NCI-H446 treated with DMSO at 0.1 percent for 48 hours (cell line): ENCODE measurements around the gene PACC1.
"Not testable (repeated sequence)": the region's sequence is repeated elsewhere in the genome, so short reads cannot be mapped to it uniquely, and the experiment has no call there.

Experiments
- DNase-seq: peaks from one replicate; lab custom pipeline; 2025; lab: John Stamatoyannopoulos, UW

Gene PACC1

DNA sequence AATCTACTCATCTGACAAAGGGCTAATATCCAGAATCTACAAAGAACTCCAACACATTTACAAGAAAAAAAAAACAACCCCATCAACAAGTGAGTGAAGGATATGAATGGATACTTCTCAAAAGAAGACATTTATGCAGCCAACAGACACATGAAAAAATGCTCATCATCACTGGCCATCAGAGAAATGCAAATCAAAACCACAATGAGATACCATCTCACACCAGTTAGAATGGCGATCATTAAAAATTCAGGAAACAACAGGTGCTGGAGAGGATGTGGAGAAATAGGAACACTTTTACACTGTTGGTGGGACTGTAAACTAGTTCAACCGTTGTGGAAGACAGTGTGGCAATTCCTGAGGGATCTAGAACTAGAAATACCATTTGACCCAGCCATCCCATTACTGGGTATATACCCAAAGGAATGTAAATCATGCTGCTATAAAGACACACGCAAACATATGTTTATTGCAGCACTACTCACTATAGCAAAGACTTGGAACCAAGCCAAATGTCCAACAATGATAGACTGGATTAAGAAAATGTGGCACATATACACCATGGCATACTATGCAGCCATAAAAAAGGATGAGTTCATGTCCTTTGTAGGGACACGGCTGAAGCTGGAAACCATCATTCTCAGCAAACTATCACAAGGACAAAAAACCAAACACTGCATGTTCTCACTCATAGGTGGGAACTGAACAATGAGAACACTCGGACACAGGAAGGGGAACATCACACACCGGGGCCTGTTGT lies 18.8 kb downstream of the PACC1 start:
- DNase-seq, result not testable (repeated sequence)

DNA sequence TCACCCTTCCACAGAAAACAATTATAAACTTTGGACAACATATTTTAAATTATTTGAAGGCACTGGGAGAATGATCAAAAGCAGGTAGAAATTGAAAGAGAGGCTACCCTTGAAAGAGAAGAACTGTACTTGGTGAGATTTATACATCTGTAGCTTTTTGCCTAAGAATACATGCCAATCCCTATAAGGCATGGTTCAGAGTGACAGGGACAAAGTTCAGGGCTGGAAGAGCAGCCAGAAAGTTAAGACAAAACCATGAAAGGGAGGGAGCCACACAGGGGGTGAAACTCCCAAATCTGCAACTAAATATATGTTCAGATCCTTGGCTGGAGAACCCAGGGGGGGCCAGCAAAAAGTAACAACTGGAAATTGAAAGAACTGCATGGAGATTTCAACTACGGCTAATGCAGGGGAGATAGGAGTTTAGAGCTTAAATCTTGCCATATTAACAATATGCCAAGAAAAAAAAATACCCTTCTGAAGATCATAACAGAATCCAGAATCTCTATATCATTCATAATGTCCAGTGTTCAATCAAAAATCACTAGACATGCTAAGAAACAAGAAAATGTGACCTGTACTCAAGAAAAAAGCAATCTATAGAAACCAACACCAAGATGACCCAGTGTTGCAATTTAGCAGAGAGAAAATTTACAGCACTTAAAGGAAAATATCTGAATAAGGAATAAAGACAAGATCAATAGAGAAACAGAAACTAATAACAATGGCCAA lies 25.5 kb downstream of the PACC1 start:
- no peak for DNase-seq

DNA sequence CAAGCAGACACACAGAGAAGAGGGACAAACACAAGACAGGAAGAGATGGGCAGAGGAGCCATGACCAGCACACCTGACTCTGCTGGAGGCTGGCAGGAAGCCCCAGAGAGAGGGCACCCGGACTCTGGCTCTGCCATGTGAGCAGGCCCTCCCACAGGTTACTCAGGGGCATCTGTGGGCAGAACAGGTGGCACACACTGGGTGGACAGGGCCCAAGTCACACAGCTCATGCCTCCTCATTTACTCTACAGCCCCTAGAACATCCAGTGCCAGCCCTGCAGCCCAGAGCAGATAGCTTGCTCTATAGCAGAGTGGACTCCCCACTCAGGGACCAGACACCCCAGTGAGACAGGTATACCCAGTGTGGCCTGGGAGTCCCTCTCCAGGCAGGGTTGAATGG lies 28.7 kb downstream of the PACC1 start:
- DNase-seq, result no peak

DNA sequence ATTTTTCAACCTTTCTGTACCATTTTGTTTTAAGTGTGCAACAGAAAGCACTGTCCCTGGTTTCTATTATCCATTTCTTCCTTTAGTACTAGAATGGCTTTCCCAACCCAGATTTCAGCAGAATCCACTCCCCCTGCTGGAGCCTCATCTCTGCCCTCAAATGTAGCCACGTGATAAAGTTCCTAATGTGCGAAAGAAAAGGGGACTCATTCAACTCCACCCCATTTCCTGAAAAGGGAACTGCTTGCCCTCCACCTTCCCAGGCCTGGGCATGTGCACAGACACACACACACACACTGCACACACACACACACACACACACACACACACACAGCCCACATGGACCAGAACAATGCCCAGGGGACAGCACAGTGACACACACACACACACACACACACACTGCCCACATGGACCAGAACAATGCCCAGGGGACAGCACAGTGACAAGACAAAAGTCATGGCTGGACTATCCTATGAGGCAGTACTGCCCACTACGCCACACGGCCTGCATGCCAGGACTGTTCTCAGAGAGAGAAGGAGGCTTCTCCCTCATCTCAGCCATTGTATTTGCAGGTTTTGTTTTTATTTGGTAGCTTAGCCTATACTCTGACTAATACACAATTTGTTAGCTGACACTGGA lies 33.2 kb downstream of the PACC1 start:
- no peak for DNase-seq

DNA sequence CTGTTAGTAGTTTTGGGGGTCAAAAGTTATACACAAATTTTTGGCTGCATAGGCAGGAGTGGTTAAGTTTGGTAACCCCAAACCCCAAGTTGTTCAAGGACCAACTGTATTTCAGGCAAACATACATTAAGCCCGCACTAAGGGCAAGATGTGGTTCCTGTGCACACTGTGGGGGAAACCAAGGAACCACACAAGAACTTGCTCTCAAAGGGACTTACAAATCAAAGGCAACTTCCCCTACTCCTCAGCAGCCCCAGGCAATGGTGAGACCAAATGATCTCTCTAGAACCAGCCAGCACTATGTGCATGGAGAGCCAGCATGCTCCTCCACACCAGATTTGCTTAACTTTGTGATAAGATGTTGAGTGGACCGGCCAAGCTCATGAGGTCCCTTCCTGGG lies 35.3 kb downstream of the PACC1 start:
- no peak for DNase-seq

DNA sequence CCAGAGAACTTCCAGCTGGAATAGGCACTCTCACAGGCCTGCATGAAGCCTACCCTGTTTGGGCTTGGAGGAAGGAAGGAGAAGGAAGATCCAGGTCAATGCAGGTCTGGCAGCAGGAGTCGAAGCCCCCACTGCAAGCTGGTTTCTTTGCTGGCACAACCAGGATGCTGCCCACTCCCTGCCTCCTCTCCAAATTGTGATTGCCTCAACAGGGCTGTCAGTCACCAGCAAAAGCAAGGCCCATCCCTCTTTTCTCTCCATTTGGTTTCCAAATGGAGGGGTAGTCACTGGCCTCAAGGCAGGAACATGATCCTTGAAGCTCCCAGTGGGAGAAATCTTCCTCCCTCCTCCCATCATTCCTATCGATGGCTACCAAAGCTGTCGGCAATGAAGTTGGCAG lies 37.0 kb downstream of the PACC1 start:
- DNase-seq, result no peak

DNA sequence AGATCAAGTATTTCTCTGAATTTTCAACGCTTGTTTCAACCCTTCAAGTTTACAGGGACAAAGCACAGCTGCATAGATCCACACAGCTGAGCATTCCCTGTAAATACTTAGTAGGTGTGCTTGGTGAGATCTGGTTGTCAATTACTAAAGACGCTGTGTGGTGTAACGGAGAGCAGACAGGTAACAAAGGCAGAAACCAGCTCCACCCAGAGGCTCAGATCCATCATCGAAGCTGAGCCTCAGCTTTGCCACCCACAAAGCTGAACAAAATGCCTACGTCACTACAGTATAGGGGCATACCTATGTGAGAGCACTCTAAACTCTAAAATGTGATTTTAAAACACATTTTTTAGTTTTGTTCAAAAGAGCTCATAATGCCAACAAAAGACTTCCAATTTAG lies 38.7 kb downstream of the PACC1 start:
- no peak for DNase-seq

DNA sequence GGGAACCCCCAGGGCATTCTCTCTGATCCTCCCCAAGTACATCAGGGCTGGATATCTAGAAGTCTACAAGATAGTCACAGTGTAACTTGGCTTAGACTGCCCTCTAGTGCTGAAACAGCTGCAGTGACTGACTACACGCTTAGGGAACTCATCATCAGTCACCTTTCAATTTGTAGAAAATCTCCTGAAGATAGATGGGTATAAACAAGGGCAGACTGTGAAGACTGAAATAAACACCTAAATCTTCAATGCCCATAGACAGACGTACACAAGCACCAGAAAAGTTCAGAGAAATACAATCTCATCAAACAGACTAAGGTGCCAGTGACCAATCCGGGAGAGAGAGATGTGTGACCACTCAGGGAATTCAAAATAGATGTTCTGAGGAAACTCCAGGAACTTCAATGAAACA lies 46.6 kb downstream of the PACC1 start:
- DNase-seq, result peak; percentile 41

DNA sequence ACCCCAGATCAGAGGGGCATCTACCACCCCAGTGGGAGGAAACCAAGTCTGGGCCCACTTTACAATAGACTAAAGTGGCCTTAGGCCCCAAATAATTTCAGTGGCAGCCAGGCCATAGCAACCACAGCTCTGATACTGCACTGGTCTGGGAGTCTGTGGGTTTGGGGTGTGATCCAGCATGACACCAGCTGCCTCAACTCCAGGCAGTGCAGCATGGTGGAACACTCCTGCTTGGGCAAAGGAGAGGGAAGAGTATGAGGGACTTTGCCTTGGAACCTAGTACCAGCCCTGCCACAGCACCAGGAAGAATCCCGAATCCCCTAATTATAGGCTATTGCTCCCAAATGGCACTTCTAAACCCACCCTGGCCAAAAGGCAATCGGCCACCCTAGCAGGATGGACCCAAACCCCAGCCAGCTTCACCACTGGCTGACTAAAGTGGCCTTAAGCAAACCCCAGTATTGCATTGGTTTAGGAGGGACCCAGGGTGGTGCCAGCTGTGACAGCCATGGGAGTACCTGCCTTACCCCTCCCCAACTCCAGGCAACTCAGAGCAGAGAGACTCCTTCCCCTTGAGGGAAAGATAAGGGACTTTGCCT lies 47.1 kb downstream of the PACC1 start:
- DNase-seq, result no peak

DNA sequence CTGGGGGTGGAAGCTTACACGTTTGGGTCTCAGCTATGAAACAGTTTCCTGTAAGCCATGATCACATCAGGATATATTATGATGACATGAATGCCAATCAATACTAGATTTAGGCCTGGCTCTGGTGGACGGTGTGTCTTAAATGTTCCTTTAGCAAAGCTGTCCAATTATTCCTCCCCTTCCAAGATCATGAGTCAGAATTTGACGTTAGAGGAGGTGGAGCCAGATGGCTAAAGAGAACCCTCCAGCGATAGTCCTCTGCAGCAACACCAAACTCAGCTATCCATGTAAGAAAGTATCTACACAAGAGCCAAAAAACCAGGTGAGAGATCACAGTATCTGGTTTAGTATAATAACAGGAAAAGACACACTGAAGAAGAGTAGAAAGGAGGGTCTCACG lies 47.8 kb downstream of the PACC1 start:
- DNase-seq, result no peak

DNA sequence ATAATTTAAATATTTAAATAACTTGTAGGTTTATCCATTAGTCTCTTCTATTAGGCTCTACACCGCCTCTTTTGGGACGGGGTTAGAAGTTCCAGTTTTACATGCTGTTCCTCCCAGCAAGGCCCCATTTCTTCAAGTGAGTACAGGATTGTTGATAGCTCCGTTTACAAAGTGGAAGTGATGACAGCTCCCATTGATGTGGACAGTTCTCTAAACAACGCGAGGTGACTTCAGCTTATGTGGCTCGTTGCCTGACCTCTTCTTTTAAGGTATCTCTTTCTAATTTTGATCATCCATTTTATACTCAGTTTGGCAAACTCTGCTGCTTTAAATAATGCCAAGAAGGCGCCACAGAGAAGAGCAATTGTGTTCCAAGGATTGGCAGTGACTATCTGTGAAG lies 49.7 kb downstream of the PACC1 start:
- DNase-seq, result no peak

DNA sequence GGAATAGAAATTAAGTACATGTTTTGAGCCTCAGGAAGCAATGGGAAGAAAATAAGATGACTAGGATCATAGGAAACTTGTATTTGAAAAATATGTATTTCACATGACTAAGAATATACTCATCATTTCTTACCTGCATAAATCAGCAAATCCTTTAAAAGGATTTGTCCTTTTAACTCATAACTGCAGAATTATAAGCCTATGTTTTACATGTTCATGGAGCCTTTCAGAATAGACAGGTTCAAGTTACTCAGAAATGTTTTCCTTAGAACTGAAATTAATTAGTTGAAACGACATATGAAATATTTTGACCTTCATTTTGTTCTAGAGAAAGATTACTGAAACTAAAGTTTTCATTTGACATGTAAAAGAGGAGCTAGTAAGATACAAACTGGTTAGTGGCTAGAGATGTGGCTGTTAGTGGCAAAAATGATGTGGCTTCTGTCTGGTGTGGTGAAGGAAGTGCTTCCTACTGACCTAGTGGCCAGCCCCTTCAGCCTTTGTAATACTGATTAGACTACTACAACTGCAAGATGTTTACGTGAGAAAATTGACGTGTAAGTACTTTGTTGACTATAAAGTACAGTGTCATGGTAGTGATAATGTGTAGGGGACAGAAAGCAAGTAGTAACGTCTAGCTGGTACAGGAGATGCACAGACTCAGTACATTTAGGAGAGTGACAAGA lies 54.7 kb downstream of the PACC1 start:
- no peak for DNase-seq

DNA sequence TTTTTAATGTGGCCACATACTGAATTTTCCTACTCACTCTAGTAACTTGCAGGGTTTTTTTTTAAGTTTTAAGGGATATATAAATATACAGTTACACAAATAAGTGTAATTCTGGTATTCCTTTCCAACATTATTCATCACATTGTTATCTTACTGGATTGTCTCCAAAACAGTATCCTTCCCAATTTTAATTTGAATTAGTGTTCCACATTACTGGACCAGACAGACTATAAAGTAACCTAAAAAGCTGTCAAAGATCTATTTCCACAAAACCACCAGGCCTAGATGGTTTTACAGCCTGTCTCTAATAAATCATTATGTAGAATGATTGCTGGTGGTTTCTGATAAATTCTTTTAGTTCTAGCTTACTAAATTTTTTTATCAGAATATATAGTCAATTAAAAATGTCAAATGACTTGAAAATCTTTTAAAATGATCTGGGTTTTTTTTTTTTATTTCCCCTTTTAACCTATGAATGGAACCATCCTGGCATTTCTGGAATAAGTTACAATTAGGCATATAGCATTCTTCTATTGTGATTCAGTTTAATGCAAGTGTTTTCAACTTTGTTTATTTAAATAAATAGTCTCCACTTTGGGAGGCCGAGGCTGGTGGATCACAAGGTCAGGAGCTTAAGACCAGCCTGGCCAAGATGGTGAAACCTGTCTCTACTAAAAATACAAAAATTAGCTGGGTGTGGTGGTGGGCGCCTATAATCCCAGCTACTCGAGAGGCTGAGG lies 59.3 kb downstream of the PACC1 start:
- no peak for DNase-seq

DNA sequence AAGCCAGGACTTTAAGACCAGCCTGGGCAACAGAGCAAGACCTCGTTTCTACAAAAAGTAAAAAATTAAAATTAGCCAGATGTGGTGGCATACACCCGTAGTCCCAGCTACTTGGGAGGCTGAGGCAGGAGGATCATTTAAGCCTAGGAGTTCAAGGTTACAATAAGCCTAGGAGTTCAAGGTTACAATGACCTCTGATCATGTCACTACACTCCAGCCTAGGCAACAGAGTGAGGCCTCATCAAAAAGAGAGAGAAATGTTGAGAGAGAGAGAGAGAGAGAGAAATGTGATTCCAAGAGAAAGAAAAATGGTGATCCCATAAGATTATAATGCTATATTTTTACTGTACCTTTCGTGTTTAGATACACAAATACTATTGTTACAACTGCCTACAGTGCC lies 60.2 kb downstream of the PACC1 start:
- DNase-seq, result no peak

DNA sequence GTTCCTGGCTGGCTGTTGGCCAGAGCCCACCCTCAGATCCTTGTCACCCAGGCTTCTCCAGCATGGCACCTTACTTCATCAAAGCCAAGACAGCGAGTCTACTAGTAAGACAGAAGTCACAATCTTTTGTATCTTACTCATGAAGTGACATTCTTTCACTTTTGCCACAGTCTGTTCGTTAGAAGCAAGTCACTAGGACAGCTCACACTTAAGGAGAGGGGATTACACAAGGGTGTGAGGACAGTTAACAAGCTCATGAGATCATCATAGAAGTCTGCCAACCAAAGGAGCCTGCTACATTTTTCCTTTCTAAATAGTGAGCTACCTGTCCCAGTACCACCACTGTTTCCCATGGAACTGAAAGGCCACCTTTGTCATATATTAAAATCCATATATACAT lies 61.5 kb downstream of the PACC1 start:
- no peak for DNase-seq

DNA sequence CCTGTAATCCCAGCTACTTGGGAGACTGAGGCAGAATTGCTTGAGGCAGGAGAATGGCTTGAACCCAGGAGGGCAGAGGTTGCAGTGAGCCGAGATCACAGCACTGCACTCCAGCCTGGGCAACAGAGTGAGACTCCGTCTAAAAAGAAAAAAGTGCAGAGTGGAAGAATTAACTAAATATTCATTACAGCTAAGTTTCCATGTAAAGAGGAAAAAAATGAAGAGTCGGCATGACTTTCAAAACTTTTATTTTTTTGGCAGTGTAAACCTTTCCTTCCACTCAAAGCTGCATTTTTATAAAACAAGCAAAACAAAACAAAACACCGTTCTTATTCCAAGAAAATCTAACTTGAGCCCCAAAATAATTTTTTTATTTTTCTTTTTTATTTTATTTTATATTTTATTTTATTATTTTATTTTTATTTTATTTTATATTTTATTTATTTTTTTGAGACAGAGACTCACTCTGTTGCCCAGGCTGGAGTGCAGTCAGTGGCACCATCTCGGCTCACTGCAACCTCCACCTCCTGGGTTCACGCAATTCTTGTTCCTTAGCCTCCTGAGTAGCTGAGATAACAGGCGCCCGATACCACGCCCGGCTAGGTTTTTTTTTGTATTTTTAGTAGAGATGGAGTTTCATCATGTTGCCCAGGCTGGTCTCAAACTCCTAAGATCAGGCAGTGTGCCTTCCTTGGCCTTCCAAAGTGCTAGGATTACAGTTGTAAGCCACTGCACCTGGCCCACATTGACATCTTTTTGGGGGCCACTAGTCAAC lies 62.9 kb downstream of the PACC1 start:
- no peak for DNase-seq

DNA sequence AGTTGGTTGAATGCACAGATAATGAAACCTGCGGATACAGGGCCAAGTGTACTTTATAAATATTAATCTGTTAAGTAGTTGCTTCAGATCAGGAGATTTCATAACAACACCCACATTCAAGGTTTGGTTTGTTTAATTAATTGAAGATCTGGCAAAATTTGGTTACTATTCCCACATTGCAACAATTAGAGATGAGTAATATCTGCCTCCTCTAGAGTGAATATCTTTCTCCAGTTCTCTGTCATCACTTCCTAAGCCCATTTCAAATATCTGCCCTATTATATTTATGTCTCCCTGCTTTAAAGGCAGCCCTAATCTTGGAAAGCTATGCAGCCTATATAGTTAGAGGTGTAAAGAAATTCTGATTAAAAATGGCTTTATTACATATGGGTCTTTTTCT lies 68.1 kb downstream of the PACC1 start:
- no peak for DNase-seq

DNA sequence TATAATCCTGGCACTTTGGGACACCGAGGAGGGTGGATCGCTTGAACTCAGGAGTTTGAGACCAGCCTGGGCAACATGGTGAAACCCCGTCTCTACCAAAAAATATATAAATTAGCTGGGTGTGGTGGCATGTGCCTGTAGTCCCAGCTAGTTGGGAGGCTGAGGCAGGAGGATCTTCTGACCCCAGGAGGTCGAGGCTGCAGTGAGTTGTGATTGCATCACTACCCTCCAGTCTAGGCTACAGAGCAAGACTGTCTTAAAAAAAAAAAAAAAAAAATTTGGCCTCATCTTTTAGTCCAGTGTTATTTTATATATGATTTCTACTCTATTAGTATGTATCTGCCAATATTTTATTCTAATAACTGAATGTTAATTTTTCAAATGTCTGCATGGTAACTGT lies 69.8 kb downstream of the PACC1 start:
- DNase-seq, result no peak

DNA sequence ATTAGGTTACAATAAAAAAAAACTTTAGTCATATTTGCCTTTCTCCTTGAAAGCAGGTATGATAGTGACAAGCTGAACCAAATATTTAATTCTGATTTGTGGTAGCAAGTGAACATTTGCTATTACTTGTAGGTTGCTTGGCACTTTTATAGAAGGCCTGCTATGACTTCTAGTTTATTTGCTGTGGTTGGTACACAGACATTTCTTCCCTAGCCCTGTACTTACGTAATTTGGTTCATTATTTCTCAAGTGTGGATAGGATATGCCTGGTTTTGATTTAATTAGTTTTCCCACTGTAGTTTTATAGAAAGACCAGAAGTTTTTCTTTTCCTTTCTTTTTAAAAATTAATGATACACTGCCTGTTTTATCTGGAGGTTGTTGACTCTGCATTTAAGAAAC lies 73.6 kb downstream of the PACC1 start:
- no peak for DNase-seq

DNA sequence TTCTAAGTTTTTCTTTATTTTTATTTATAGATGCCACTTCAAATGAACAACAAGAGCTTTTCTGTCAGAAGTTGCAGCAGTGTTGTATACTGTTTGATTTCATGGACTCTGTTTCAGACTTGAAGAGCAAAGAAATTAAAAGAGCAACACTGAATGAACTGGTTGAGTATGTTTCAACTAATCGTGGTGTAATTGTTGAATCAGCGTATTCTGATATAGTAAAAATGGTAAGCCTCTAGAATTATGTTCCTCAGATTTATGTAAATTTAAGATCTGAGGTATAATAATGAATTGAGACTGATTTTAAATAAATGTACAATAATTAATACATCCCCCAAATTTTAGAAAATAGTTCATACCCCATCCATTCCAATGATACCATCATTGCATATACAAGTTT lies 85.6 kb downstream of the PACC1 start:
- no peak for DNase-seq

DNA sequence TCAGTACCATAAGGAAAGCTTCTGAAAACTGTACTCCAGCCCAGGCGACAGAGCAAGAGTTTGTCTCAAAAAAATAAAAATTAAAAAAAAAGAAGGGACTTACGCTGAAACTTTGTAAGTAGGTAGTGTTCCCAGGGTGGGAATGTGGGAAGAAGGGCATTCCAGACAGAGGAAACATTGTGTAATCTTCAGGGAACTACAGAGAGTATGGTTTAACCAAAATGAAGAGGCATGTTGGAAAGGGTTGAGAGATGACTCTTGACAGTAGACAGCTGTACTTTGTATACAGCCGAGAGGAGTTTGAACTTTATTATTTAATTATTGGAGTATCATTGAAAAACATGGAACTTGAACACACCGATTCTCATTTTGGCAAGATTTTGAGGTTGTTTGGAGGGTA lies 86.4 kb downstream of the PACC1 start:
- DNase-seq, result no peak
